Osteocyte (in vitro differentiated cells): ENCODE data around the gene LSM4. TPM values are rescaled to one million over a fixed set of nuclear protein-coding genes. Genes with fewer than 3 reads are reported as not detected.
"Not testable (repeated sequence)": the region's sequence is repeated elsewhere in the genome, so short reads cannot be mapped to it uniquely, and the experiment has no call there.

Experiments used
- DNase-seq: peaks from one replicate; pipeline ENCODE4 v3.0.0; 2021; ENCODE audit warnings: mixed read lengths; ENCODE audit not compliant: unreplicated experiment; ENCODE audit errors: extremely low spot score
- H3K27ac Mint-ChIP-seq: one replicate; pipeline ENCODE4 v1.8.0; 2021; ENCODE audit warnings: mild to moderate bottlenecking, mixed read lengths; ENCODE audit not compliant: unreplicated experiment
- H3K27me3 Mint-ChIP-seq: one replicate; pipeline ENCODE4 v1.8.0; 2021; ENCODE audit warnings: mixed read lengths; ENCODE audit not compliant: unreplicated experiment
- H3K36me3 Mint-ChIP-seq: one replicate; pipeline ENCODE4 v1.8.0; 2021; ENCODE audit warnings: mixed read lengths; ENCODE audit not compliant: unreplicated experiment
- H3K4me1 Mint-ChIP-seq: one replicate; pipeline ENCODE4 v1.8.0; 2021; ENCODE audit warnings: mixed read lengths; ENCODE audit not compliant: unreplicated experiment
- H3K4me3 Mint-ChIP-seq: one replicate; pipeline ENCODE4 v1.8.0; 2021; ENCODE audit warnings: mild to moderate bottlenecking, moderate library complexity, mixed read lengths; ENCODE audit not compliant: unreplicated experiment
- H3K9me3 Mint-ChIP-seq: one replicate; pipeline ENCODE4 v1.8.0; 2021; ENCODE audit warnings: mixed read lengths; ENCODE audit not compliant: unreplicated experiment
- total RNA-seq: library from RNA; stranded (reverse); gene quantifications from 2 replicates; pipeline ENCODE4 v1.2.1, GENCODE V29; 2021
- TF ChIP-seq, protein P1 (sequence below): fragments of 200-600 bp; sonication (generic); IDR thresholded peaks from 2 replicates; pipeline ENCODE4 v1.5.0; 2021; ENCODE audit warnings: antibody characterized with exemption, mild to moderate bottlenecking, moderate library complexity

The LSM4 gene
- total RNA-seq, 1 donor from 2014 or later, result 92.1 TPM

DNA sequence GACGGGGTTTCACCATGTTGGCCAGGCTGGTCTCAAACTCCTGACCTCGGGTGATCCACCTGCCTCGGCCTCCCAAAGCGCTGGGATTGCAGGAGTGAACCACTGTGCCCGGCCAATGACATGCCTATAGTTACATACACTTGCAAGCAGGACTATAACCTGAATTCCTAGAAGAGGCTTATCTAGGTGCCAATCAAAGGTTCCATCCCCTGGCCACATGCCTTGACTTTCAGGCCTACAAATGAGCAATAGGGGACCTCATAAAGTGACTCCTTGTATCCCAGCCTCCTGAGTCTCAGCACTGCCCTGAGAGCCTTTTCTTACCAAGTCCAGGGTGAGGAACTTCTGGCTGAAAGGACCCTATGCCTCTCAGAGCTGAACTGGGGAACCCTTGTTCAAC, 3.9 kb upstream of the LSM4 start:
- no peaks in the 10 kb centered on the region for H3K36me3 Mint-ChIP-seq
- DNase-seq, result no peak
- H3K9me3 Mint-ChIP-seq, result no peaks in the 10 kb centered on the region
- H3K4me1 Mint-ChIP-seq, result peaks cover 33% of the 10 kb centered on the region
- no peak overlapping the region for H3K4me3 Mint-ChIP-seq
- TF ChIP-seq, protein P1, sequence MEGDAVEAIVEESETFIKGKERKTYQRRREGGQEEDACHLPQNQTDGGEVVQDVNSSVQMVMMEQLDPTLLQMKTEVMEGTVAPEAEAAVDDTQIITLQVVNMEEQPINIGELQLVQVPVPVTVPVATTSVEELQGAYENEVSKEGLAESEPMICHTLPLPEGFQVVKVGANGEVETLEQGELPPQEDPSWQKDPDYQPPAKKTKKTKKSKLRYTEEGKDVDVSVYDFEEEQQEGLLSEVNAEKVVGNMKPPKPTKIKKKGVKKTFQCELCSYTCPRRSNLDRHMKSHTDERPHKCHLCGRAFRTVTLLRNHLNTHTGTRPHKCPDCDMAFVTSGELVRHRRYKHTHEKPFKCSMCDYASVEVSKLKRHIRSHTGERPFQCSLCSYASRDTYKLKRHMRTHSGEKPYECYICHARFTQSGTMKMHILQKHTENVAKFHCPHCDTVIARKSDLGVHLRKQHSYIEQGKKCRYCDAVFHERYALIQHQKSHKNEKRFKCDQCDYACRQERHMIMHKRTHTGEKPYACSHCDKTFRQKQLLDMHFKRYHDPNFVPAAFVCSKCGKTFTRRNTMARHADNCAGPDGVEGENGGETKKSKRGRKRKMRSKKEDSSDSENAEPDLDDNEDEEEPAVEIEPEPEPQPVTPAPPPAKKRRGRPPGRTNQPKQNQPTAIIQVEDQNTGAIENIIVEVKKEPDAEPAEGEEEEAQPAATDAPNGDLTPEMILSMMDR, result no peak
- no peaks in the 10 kb centered on the region for H3K27me3 Mint-ChIP-seq
- no peak overlapping the region for H3K27ac Mint-ChIP-seq

DNA sequence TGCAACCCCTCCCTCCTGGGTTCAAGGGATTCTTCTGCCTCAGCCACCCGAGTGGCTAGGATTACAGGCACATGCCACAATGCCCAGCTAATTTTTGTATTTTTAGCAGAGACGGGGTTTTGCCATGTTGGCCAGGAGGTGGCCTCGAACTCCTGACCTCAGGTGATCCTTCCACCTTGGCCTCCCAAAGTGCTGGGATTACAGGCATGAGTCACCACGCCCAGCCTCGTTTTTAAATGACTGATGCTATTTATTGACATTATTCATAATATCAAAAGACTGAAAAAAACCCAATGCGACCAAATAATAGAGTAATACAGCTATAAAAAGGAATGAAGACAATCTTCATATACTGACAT, 1.5 kb upstream of the LSM4 start:
- DNase-seq, H3K27me3 Mint-ChIP-seq, H3K4me3 Mint-ChIP-seq, H3K36me3 Mint-ChIP-seq, H3K9me3 Mint-ChIP-seq: not testable (repeated sequence)
- Mint-ChIP-seq H3K4me1 (peaks cover 35% of the 10 kb centered on the region), H3K27ac (peak overlapping the region; percentile 94)

GRCh38 chr19:18322318-18322758, 538 bp downstream of the LSM4 start:
- Mint-ChIP-seq H3K9me3 (no peaks in the 10 kb centered on the region), H3K4me1 (peaks cover 27% of the 10 kb centered on the region), H3K4me3 (peak overlapping the region; percentile 86), H3K36me3 (no peaks in the 10 kb centered on the region), H3K27ac (peak overlapping the region; percentile 90), H3K27me3 (no peaks in the 10 kb centered on the region)
- no peak for DNase-seq
- TF ChIP-seq, protein P1, result peak; percentile 28

- no peak for DNase-seq
- Mint-ChIP-seq H3K27me3 (no peaks in the 10 kb centered on the region), H3K4me3 (peak overlapping the region; percentile 86), H3K27ac (peak overlapping the region; percentile 90), H3K4me1 (peaks cover 27% of the 10 kb centered on the region), H3K9me3 (no peaks in the 10 kb centered on the region), H3K36me3 (no peaks in the 10 kb centered on the region)
- TF ChIP-seq, protein P1, result no peak
Measured at GRCh38 chr19:18321734-18322102, 1.2 kb downstream of the LSM4 start.

- H3K4me1 Mint-ChIP-seq, result peaks cover 27% of the 10 kb centered on the region
- TF ChIP-seq, protein P1, result no peak
Measured at GRCh38 chr19:18320865-18321733, 1.8 kb downstream of the LSM4 start.

More at GRCh38 chr19:18320865-18321733, 1.8 kb downstream of the LSM4 start:
- peak overlapping the region; percentile 86 for H3K4me3 Mint-ChIP-seq
- peak overlapping the region; percentile 90 for H3K27ac Mint-ChIP-seq
- no peaks in the 10 kb centered on the region for H3K9me3 Mint-ChIP-seq
- DNase-seq, result no peak
- H3K27me3 Mint-ChIP-seq, result no peaks in the 10 kb centered on the region
- H3K36me3 Mint-ChIP-seq, result no peaks in the 10 kb centered on the region
